ENCODE data around the gene SSC4D. TPM values are rescaled to one million over a fixed set of nuclear protein-coding genes. Genes with fewer than 3 reads are reported as not detected.
"Not testable (repeated sequence)": the region's sequence is repeated elsewhere in the genome, so short reads cannot be mapped to it uniquely, and the experiment has no call there.

The SSC4D gene
- total RNA-seq, 1 experiment from 2014 or later: 0.39 TPM

DNA sequence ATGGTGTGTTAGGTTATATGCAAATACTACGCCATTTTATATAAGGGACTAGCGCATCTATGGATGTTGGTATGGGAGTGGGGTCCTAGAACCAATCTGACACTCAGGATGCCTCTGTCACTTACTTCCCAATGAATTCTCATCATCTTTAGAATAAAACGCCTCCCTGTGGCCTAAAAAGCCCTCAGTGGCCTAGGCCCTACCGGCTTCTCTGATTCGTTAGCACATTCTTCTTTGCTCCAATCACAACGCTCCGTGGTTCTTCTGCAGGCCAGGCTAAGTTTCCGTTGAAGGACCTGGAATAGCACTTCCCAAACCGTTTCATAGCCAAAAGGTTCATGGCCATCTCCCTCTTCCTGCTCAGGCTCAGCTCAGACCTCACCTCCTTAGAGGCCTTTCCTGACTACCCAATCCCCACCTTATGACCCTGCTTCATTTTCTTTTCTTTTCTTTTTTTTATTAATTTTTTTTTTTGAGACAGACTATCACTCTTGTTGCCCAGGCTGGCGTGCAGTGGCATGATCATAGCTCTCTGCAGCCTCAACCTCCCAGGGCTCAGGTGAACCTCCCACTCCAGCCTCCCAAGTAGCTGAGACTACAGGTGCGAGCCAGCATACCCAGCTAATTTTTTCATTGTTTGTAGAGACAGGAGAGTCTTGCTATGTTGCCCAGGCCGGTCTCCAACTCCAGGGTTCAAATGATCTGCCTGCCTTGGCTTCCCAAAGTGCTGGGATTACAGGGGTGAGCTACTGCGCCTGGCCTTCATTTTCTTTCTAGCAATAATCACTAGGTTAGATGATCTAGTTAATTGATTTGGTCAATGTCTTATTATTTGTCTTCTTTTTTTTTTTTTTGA is 26.2 kb downstream of the SSC4D start:
- peak; percentile 15 for DNase-seq (ENCODE audit: low read depth)

DNA sequence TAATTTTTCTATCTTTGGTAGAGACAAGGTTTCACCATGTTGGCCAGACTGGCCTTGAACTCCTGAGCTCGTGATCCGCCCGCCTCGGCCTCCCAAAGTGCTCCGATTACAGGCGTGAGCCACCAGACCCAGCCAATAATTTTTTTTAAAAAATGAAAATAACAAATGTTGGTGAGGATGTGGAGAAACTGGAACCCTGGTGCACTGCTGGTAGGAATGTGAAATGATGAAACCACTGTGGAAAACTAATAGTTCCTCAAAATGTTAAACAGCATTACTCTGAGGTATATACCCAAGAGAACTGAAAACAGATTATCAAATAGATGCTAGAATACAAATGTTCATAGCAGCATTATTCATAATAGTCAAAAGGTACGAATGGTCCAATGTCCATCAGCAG is 27.7 kb downstream of the SSC4D start:
- no peak for DNase-seq (ENCODE audit: low read depth)

DNA sequence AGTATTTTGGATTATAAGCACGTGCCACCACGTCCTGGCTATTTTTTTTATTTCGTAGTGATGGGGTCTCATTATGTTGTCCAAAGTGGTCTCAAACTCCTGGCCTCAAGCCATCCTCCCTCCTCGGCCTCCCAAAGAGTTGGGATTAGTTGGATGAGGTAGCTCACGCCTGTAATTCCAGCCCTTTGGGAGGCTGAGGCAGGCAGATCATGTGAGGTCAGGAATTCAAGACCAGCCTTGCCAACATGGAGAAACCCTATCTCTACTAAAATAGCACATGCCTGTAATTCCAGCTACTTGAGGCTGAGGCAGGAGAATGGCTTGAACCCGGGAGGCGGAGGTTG is 28.9 kb downstream of the SSC4D start:
- no peak for DNase-seq (ENCODE audit: low read depth)

DNA sequence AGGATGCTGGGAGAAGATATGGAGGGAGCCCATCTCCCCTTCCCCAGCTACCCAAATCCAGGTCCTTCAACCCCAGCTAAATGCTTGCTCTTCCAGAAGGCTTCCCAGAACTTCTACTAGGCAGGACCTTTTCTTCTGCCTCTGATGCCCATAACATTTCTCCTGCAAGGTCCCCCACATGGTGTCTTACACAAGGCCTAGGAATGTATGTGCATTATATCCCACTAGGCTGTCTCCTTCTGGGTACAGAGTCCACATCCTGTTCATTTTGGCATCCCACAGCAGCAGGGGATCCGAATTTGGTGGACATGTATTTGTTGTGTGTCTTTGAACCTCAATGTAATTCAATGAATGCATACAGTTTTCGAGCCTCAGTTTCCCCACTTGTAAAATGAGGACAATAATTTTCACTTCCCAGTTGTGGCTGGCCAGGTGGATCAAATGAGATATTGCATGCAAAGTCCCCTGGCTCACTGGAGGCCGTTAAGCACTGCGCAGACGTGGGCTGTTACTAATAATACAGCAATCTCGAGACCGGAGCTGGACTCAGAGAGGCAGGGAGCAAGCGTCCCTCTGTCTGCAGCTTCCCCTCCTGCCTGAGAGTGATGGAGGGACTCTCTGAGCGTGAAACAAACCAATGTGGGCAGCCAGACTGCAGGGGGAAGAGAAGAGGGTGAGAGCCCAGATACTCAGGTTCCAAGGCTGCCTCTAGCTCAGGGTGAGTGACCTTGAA is 32.1 kb downstream of the SSC4D start:
- no peak for DNase-seq (ENCODE audit: low read depth)

DNA sequence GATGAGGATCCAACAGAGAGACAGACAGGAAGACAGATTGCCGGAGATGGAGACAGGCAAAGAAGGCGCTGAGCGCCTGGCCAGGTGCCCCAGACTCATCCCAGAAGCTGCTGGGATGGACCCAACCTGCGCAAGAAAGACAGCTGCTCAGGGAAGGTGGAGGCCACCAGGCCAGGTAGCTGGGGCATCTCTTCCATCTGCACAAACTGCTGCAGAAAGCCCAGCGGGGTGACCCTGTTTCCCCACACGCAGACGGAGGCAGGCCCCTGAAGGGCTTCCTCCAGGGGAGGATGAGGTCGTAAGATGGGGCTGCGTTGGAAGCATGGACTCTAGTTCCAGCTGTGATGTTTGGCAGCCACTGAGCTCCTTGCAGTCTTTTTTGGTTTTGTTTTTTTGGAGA is 34.2 kb downstream of the SSC4D start:
- DNase-seq (ENCODE audit: low read depth): no peak

DNA sequence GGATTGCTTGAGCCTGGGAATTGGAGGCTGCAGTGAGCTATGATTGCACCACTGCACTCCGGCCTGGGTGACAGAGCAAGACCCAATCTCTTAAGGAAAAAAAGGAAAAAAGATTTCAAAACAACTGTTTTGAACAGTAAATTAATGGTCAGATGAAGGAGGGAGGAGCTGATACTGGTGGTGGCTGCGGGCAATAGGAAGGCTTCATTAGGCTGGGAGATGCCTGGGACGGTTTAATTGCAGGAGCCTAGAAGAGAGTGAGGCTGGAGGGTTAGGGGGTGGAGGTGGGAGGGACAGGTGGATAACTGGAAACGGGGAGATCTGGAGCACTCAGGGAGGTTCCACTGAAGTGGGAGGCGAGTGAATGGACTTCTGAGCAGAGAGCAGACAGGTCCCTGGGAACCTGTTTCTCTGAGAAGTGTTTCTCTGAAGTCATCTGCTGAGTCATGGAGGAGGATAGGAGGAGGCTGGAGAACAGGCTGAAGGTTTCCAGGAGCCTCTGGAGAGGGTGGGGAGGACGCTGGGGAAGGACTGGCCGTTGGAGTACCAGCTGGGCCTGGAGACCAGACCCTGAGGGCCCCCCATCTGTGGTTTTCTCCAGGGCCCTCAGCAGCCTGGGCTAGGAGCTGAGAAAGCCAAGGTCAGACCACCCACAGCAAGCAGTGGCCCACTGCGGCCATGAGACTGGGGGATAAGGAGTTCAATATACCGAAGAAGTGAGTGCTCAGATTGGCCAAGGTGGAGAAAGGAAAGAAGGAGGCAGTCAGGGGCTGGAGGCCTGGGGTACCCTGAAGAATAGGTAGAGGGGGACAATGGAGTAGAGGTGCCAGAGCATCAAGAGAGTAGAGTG is 36.3 kb downstream of the SSC4D start:
- DNase-seq (ENCODE audit: low read depth): peak; percentile 74

DNA sequence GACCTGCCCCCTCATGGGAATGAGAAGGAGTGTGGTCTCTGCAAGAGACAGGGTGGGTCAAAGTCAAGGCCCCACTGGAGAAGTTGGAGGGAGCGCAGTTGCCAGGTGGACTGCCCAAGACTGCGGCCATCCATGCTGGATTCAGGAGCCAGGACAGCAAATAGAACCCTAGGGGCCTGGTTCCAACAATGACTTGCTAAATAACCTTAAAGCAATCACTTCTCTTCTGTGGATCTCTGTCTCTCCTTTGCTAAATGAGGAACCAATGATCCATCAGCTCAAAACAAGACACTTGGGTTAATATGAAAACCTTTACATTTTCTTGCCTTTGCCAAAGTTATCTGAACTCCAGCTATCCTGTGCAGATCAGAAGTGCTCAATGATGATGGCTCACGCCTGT is 38.1 kb downstream of the SSC4D start:
- DNase-seq (ENCODE audit: low read depth): no peak

DNA sequence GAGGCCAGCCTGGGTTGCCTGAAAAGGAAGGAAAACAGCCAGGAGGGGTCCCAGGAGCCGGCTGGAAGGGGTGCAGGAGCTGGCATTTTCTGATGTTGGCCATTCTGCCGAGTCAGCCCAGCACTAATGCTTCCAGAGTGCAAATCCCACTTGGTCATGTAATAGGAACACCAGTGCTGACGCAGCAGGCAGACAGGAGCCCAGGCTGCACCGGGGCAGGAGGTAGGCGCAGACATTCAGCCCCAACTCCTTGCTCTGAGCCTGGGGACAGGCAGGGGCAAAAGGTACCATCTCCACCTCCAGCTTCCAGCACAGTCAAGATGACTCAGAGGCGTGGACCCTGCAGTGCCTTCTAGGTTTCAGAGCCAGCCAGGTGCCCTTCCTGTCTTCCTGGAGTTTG is 40.5 kb downstream of the SSC4D start:
- peak; percentile 18 for DNase-seq (ENCODE audit: low read depth)

DNA sequence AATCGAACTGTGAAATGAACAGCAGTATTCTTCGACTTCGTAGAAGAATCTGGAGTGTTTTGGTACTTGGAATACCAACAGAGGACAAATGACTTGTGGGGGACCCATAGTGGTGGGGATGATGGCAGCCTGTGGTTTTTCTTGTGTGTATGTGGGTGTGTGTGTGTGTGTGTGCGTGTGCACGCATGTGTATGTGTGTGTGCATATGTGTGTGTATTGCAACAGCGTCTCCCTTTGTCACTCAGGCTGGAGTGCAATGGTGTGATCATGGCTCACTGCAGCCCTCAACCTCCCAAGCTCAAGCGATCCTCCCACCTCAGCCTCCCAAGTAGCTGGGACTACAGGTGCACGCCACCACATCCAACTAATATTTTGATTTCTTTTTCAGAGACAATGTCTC is 41.3 kb downstream of the SSC4D start:
- DNase-seq (ENCODE audit: low read depth): no peak

DNA sequence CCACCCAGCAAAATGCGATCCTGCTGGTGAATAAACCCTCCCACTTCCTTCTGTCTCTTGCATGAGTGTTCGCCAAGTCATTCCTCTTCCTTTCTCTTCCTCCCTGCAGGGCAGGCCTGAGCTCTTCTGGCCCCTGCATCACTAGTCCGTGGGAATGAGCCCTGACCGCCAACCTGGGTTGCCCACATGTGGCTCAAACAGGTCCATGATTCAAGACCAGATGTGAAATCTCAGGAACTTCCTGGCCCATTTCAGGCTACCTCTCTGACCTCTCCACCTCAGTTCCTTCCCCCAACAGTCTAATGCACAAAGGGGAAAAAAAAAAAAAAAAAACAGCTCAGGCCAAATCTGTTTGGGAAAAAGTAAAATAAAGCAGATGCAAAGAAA is 45.3 kb downstream of the SSC4D start:
- DNase-seq (ENCODE audit: low read depth): peak; percentile 82

DNA sequence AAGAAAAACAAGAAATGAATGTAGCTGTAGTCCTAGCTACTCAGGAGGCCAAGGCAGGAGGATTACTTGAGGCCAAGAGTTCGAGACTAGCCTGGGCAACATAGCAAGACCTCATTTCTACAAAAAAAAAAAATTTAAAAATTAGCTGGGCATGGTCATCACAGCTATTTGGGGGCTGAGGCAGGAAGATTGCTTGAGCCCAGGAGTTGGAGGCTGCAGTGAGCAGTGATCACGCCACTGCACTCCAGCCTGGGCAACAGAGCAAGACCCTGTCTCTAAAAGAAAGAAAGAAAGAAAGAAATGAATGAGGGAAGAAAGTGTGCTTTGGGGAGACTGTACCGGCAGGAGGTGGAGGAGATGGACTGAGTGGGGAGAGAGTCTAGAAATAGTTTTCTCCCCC is 45.7 kb downstream of the SSC4D start:
- not testable (repeated sequence) for DNase-seq (ENCODE audit: low read depth)

DNA sequence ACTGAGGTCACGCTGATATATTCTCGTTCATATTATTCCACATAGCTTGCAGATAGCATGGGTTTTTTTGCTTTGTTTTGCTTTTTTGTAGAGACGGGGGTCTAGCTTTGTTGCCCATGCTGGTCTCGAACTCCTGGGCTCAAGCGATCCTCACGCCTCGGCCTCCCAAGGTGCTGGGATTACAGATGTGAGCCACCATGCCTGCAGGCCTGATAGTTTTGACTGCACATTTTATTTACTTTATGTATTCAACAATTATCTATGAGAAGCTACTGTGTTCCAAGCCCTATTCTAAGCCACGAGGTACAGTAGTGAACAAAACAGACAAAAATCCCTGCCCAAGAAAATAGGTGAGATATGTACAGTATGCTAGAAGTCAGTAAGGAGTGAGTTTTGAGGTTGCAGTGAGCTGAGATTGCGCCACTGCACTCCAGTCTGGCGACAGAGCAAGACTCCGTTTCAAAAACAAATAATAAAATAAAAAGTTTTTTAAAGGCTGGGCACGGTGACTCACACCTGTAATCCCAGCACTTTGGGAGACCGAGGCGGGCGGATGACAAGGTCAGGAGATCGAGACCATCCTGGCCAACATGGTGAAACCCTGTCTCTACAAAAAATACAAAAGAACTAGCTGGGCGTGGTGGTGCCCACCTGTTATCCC is 49.4 kb downstream of the SSC4D start:
- DNase-seq (ENCODE audit: low read depth): peak; percentile 32

DNA sequence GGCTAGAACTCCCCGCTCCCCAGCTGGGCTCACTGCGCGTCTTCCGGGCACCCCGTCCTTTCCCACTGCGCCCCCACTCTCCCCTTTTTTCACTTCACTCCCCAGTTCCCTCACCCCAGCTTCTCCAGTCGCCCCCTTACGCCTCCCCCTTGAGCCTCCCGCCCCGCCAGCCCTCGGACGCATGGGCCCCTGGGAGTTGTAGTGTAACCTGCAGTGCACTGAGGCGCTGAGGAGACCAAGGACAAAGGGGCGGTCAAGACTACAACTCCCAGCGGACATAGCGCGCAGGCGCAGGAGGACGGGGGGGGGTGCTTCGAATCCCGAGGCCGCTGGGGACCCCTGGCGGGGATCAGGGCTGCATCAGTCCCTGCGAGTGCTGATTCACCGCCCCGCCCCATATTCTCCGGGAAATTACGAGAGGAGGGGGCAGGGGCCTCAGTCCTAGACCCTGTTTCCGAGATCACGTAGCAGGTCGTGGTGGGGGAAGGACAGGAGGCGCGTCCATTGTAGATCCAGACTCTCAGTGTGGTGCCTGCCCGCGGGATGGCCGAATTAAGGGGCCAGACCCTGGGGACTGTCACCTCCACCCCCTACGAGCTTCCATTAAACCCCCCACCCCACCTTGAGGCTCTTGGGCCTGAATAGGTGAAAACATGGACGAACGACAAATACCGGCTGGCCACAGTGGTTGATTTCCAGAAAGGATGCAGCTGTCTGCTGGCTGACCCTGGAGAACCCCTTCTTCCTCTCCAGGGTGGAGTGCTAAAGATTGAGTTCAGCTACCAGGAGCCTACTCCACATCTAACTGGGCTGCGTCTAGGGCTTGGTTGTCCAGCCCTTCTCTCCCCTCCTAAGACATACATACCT is 50.2 kb downstream of the SSC4D start:
- DNase-seq (ENCODE audit: low read depth): peak; percentile 98

DNA sequence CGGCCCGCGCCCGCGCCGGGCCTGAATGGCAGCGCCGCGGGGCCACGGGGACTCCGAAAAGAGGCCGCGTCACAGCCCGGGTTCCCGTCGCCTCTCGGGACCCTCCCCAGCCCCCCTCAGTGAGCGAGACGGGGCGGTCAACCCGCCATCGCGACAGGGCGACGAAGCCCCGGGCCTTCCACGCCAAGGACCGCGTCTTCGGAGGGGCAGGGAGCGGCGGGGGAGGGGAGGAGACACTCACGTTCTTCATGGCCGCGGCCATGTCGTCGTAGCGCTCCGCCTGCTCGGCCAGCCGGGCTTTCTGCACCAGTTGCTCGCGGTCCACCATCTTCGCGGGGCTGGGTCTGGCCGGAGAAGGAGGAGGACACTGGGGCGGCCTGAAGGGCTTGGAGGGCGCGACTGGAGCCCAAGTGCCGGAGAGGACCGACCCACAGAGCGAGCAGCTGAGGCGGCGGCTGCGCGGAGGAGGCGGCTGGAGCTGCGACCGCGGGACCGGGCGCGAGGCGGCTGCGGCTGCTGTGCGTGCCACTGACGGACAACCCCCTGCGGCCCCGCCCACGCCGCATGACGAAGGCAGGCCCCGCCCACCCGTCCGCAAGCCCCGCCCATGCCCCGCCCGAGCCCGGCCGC is 50.9 kb downstream of the SSC4D start, which contains the start of gene YWHAG:
YWHAG (minus strand) TSS at position 511 of the 630 bp plus-strand sequence; CDS start at position 328, 183 bp downstream.
- peak; percentile 78 for DNase-seq (ENCODE audit: low read depth)

DNA sequence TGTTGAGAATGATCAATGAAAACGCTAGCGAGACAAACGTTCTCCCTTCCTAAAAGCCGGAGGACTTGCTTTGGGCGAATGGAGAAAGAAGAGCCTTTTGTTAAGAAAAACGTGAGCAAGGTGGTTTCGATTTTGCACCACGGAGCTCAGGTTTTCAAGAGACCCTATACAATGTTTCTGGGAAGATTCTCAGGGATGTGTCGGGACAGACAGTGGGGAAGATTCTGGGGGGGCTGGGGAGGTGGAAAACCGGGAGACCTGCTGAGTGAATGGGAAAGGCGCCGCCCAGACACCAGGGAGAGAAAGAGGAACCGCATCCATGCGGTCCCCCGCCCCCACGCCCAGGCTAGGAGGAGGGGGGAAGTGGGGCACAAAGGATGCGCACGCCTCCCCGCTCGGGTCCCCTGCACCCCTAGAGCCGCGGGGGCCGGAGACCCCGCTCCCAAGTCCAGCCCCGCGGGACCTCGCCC is 51.5 kb downstream of the SSC4D start:
- peak; percentile 54 for DNase-seq (ENCODE audit: low read depth)

DNA sequence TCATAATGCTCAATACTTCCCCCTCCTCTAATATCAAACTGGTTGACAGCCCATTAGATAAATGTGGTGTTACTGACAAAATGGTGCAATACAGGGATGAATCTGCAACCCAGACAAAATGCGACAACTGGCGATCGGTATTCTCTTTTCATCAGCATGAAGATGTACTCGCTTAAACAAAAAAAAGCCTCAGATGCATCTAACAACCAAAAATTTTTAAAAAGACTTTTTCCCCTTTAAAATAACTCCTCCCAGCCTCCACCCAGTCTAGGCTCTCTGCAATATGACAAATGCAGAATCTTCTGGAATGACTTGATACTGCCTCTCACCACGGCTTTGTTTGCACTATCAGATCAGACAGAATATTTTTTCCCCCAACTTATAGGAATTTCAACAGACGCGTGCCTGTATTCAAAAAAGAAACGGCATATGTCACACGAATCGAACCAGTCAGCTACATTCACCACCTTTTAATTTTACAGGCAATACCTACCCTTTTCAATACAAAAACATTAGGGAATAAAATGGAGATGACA is 52.0 kb downstream of the SSC4D start:
- DNase-seq (ENCODE audit: low read depth): no peak

DNA sequence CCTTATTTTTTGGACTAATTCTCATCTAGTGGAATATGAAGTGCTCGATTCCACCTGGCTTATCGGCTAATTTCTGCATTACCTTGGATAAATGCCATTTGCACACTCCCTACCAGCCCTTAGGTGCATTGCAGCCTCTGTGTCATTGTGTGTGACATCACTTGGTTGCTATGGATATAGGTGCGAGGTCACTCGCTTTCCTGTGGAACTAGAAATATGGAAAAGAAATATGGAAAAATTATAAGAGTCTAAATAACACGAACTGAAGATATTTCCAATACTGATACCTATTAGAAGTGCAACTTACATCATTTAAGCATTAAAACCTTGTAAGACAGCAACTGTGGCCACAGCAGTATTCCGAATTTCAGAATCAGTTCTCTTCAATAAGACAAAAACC is 52.7 kb downstream of the SSC4D start:
- DNase-seq (ENCODE audit: low read depth): peak; percentile 63

DNA sequence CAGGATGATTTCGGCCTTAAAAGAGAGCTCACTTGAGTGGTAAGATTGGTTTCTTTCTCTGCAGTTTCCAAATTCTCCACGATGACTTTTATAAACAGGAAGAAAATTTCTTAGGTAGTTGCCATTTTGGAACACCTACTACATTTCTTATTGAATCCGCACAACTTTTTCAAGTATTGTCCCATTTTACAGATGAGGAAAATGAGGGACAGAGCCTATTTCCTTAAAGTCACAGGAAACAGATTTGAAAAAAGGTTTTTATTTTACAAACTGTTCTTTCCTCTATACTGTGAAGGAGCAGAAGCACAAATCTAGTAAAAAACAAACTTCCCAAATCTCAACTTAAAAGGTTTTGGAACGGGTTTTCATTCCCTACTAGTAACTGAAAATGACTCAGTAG is 53.4 kb downstream of the SSC4D start:
- DNase-seq (ENCODE audit: low read depth): no peak

DNA sequence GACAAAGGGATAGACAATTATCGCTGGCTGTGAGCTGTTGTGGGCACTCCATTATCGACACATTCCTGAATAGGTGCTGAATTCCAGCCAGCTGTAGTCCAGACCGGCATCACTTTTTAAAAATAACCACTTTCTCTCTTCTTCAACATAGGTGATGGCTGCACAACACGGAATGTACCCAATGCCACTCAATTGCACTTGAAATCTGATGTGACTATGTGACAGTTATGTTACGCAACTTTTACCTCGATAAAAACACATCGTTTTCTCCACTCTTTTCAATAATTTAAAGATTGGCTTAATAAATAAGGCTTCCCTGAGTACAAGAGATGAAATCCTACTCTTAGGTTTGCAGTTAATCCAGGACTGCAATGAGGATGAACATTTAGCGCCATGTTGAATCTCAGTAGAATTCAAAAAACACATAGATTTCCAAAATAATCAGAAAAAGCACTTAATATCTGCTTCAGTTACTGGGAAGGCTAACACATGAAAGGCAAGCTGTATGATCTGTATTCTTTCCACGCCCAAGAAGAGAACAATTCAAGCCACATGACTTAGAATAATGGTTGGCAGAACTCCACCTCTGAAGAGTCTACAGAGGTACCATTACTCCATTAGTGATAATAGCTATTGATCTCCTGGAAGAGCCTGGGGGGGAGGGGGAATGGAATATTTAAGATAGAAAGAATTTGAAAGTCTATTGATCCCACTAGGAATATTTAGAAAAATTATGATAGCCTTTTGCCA is 54.3 kb downstream of the SSC4D start:
- DNase-seq (ENCODE audit: low read depth): no peak

Data from M059J (cell line).